Mesendoderm (in vitro differentiated cells): ENCODE measurements around the gene RARS1.
"Not testable (repeated sequence)": the region's sequence is repeated elsewhere in the genome, so short reads cannot be mapped to it uniquely, and the experiment has no call there.

Experiments
- DNase-seq: peaks from one replicate; pipeline ENCODE4 v3.0.0; 2013
- H2AK5ac ChIP-seq: 2 replicates; pipeline ENCODE4 v1.6.1; 2013; ENCODE audit warnings: low read length, inconsistent platforms
- H2BK120ac ChIP-seq: 2 replicates; pipeline ENCODE4 v1.6.1; 2013; ENCODE audit warnings: low read depth, mild to moderate bottlenecking, low read length, moderate library complexity, mixed read lengths
- H2BK15ac ChIP-seq: replicated peaks from 2 replicates; pipeline ENCODE4 v1.6.1; 2013; ENCODE audit warnings: low read depth, mild to moderate bottlenecking, moderate library complexity
- H2BK5ac ChIP-seq: 2 replicates; pipeline ENCODE4 v1.6.1; 2013; ENCODE audit warnings: low read length, inconsistent platforms
- H3K18ac ChIP-seq: 2 replicates; pipeline ENCODE4 v1.6.1; 2013; ENCODE audit warnings: mild to moderate bottlenecking, low read length, mixed read lengths
- H3K23ac ChIP-seq: one replicate; pipeline ENCODE4 v1.6.1; 2013; ENCODE audit warnings: low read length
- H3K27ac ChIP-seq: 2 replicates; pipeline ENCODE4 v1.5.1; 2013; ENCODE audit warnings: low read depth, mild to moderate bottlenecking, inconsistent platforms, low read length, moderate library complexity
- H3K27me3 ChIP-seq: 2 replicates; pipeline ENCODE4 v1.6.1; 2013; ENCODE audit warnings: low read length, control low read depth, mild to moderate bottlenecking, inconsistent platforms; ENCODE audit not compliant: insufficient read depth, poor library complexity
- H3K36me3 ChIP-seq: 2 replicates; pipeline ENCODE4 v1.6.1; 2013; ENCODE audit warnings: low read length, inconsistent platforms; ENCODE audit not compliant: control insufficient read depth, insufficient read depth
- H3K4ac ChIP-seq: one replicate; pipeline ENCODE4 v1.6.1; 2013; ENCODE audit warnings: low read depth, mild to moderate bottlenecking, low read length, moderate library complexity
- H3K4me1 ChIP-seq: 2 replicates; pipeline ENCODE4 v1.6.1; 2013; ENCODE audit warnings: low read depth, low read length, inconsistent platforms; ENCODE audit not compliant: control insufficient read depth
- H3K4me2 ChIP-seq: 2 replicates; pipeline ENCODE4 v1.6.1; 2013; ENCODE audit warnings: low read length
- H3K4me3 ChIP-seq: 2 replicates; pipeline ENCODE4 v1.5.1; 2013; ENCODE audit warnings: mild to moderate bottlenecking, low read length
- H3K56ac ChIP-seq: one replicate; pipeline ENCODE4 v1.6.1; 2013; ENCODE audit warnings: low read length
- H3K79me1 ChIP-seq: 2 replicates; pipeline ENCODE4 v1.6.1; 2013; ENCODE audit warnings: low read length, inconsistent platforms
- H3K79me2 ChIP-seq: 2 replicates; pipeline ENCODE4 v1.6.1; 2013; ENCODE audit warnings: mild to moderate bottlenecking, low read length; ENCODE audit not compliant: control insufficient read depth, insufficient read depth
- H3K9ac ChIP-seq: 2 replicates; pipeline ENCODE4 v1.6.1; 2013; ENCODE audit warnings: low read length, inconsistent platforms
- H4K5ac ChIP-seq: one replicate; pipeline ENCODE4 v1.6.1; 2013; ENCODE audit warnings: low read length
- H4K8ac ChIP-seq: one replicate; pipeline ENCODE4 v1.6.1; 2013; ENCODE audit warnings: low read depth, mild to moderate bottlenecking, control low read depth, low read length, moderate library complexity
- WGBS: extraction: QIAGEN DNeasy Blood & Tissue Kit; methylation state at CpG from one replicate; pipeline ENCODE4 v1.1.7; 2013; ENCODE audit warnings: low lambda C conversion rate, missing lambda C conversion rate; ENCODE audit not compliant: insufficient coverage; ENCODE audit errors: extremely low coverage; 5-methylcytosine and 5-hydroxymethylcytosine counted together

The RARS1 gene

DNA sequence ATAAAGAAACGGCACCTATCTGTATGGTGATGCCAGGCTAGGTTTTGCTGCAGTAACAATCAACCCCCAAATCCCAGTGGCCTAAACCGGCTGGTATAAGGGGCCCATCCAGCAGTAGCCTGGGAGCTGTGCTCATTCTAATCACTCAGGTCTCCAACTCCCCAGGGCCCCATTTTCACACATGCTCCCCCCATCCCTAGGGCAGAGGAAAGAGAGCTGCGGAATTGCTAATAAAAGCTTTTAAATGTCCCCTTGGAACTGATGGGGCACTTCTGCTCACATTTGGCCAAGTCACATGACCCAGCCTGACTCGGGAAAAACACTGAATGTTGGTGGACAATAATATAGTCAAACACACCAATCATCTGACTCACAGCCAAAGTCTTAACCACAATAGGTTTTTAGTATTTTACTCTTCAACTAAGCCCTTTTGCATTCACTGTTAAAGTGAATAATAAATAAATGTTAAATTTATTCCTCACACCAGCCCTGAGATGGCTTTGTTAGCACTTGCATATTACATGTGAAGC is 44.4 kb downstream of the RARS1 start:
- Histone ChIP-seq H3K27ac (no peak overlapping the region), H2AK5ac (no peak overlapping the region), H3K18ac (no peak overlapping the region), H3K4me1 (peaks cover 3% of the 10 kb centered on the region), H3K56ac (no peak overlapping the region), H4K8ac (no peak overlapping the region), H3K9ac (no peak overlapping the region), H3K4ac (no peak overlapping the region), H3K23ac (no peak overlapping the region), H3K4me3 (no peak overlapping the region), H3K4me2 (no peak overlapping the region), H4K5ac (no peak overlapping the region), H3K79me1 (no peaks in the 10 kb centered on the region), H2BK15ac (no peak overlapping the region), H3K27me3 (no peaks in the 10 kb centered on the region), H2BK5ac (no peak overlapping the region), H3K36me3 (no peaks in the 10 kb centered on the region), H3K79me2 (no peaks in the 10 kb centered on the region), H2BK120ac (no peak overlapping the region)
- DNase-seq: no peak
- WGBS: no CpG with 5 or more reads among the region's 4 CpGs

GRCh38 chr5:168531191-168531590 is 44.9 kb downstream of the RARS1 start:
- H3K27me3 ChIP-seq: no peaks in the 10 kb centered on the region
- no peaks in the 10 kb centered on the region for H3K79me2 ChIP-seq
- no peaks in the 10 kb centered on the region for H3K79me1 ChIP-seq
- no peak overlapping the region for H3K4me2 ChIP-seq
- H2BK15ac ChIP-seq: no peak overlapping the region
- H2AK5ac ChIP-seq: no peak overlapping the region
- H2BK120ac ChIP-seq: no peak overlapping the region
- H3K9ac ChIP-seq: no peak overlapping the region
- H3K56ac ChIP-seq: no peak overlapping the region
- H3K18ac ChIP-seq: no peak overlapping the region
- H3K4me3 ChIP-seq: no peak overlapping the region
- WGBS: no CpG with 5 or more reads among the region's 5 CpGs
- H3K4me1 ChIP-seq: peaks cover 3% of the 10 kb centered on the region
- H4K8ac ChIP-seq: no peak overlapping the region
- no peak overlapping the region for H3K27ac ChIP-seq
- H3K23ac ChIP-seq: no peak overlapping the region
- no peak for DNase-seq
- no peak overlapping the region for H3K4ac ChIP-seq
- no peak overlapping the region for H4K5ac ChIP-seq
- H3K36me3 ChIP-seq: no peaks in the 10 kb centered on the region
- no peak overlapping the region for H2BK5ac ChIP-seq

GRCh38 chr5:168531987-168532864 is 46.0 kb downstream of the RARS1 start:
- H3K79me2 ChIP-seq: no peaks in the 10 kb centered on the region
- H2AK5ac ChIP-seq: no peak overlapping the region
- H3K27me3 ChIP-seq: no peaks in the 10 kb centered on the region
- peak; percentile 27 for DNase-seq
- H3K56ac ChIP-seq: no peak overlapping the region
- no peak overlapping the region for H4K5ac ChIP-seq
- H3K79me1 ChIP-seq: no peaks in the 10 kb centered on the region
- H3K36me3 ChIP-seq: no peaks in the 10 kb centered on the region
- no peak overlapping the region for H2BK120ac ChIP-seq
- no peak overlapping the region for H3K9ac ChIP-seq
- no CpG with 5 or more reads among the region's 6 CpGs for WGBS
- H2BK5ac ChIP-seq: no peak overlapping the region
- no peak overlapping the region for H3K18ac ChIP-seq
- no peak overlapping the region for H3K4me2 ChIP-seq
- H3K23ac ChIP-seq: no peak overlapping the region
- H3K4me3 ChIP-seq: no peak overlapping the region
- H3K4ac ChIP-seq: no peak overlapping the region
- H3K4me1 ChIP-seq: peaks cover 3% of the 10 kb centered on the region
- no peak overlapping the region for H4K8ac ChIP-seq
- no peak overlapping the region for H2BK15ac ChIP-seq
- H3K27ac ChIP-seq: no peak overlapping the region

GRCh38 chr5:168534351-168534750 is 48.1 kb downstream of the RARS1 start:
- H3K18ac ChIP-seq, H3K23ac ChIP-seq, H3K27me3 ChIP-seq, H3K27ac ChIP-seq, H3K4me3 ChIP-seq, H3K9ac ChIP-seq, H3K79me2 ChIP-seq, H4K5ac ChIP-seq, H4K8ac ChIP-seq, DNase-seq, H2BK15ac ChIP-seq, H2AK5ac ChIP-seq, H3K4me2 ChIP-seq, H3K56ac ChIP-seq, H3K36me3 ChIP-seq, H2BK120ac ChIP-seq, H3K4ac ChIP-seq, H3K79me1 ChIP-seq, H3K4me1 ChIP-seq, H2BK5ac ChIP-seq: not testable (repeated sequence)
- WGBS: no CpG with 5 or more reads among the region's 7 CpGs

GRCh38 chr5:168537176-168537575 is 50.9 kb downstream of the RARS1 start:
- Histone ChIP-seq H3K27ac (no peak overlapping the region), H3K4ac (no peak overlapping the region), H3K4me3 (no peak overlapping the region), H2BK15ac (no peak overlapping the region), H4K5ac (no peak overlapping the region), H3K36me3 (no peaks in the 10 kb centered on the region), H2AK5ac (no peak overlapping the region), H3K79me1 (no peaks in the 10 kb centered on the region), H4K8ac (no peak overlapping the region), H3K56ac (no peak overlapping the region), H3K23ac (no peak overlapping the region), H2BK120ac (no peak overlapping the region), H3K4me2 (no peak overlapping the region), H3K27me3 (no peaks in the 10 kb centered on the region), H3K9ac (no peak overlapping the region), H3K18ac (no peak overlapping the region), H3K4me1 (no peaks in the 10 kb centered on the region), H3K79me2 (no peaks in the 10 kb centered on the region), H2BK5ac (no peak overlapping the region)
- WGBS: no CpG with 5 or more reads among the region's 2 CpGs
- DNase-seq: no peak
